Measurements from ENCODE around the gene LRCH4. TPM values are rescaled to one million over a fixed set of nuclear protein-coding genes. Genes with fewer than 3 reads are reported as not detected.

Gene LRCH4
- total RNA-seq, 4 donors from 2014 or later = 28.0 to 73.6 (median 51.3) TPM

DNA sequence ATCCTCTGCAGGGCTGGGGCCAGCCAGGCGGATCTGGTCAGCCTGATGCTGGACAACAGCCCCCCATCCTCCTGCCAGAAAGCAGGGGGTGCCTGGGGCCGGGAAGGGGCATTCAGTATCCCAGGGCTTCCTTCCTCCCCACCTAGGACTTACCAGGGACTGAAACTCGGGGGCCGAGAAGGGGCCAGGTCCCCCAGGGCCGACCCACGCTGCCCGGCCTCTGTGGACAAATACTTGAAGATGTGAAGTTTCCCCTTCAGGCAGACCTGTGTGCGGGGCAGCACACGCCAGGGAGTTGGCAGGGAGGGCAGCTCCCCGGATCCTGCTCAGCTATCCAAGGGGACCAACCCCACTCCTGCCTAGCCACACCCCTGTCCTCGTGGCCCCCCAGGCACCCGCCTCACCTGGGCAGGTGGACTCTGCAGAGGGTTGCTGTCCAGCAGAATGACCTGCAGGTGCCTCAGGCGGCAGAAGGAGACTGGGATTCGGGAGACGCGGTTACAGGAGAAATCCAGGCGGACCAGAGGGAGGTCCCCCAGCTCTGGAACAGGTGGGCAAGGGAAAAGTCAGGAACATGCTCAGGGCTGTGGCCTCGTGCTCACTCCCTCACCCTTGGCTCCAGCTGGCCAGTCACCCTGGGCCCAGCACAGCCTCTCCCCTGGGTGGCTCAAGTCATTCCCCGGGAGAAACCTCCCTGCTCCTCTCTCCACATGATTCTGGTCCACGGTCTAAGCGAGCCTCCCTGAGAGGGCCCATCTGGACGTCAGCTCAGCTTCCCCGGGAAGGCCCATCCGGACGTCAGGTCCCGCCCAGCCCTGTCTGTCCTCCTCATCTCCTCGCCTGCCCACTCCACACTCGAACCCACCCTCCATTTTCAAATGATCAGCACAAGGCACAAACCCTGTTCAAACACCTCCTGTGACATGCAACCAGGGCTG is 7.4 kb downstream of the LRCH4 start:
- TF ChIP-seq, protein P1, sequence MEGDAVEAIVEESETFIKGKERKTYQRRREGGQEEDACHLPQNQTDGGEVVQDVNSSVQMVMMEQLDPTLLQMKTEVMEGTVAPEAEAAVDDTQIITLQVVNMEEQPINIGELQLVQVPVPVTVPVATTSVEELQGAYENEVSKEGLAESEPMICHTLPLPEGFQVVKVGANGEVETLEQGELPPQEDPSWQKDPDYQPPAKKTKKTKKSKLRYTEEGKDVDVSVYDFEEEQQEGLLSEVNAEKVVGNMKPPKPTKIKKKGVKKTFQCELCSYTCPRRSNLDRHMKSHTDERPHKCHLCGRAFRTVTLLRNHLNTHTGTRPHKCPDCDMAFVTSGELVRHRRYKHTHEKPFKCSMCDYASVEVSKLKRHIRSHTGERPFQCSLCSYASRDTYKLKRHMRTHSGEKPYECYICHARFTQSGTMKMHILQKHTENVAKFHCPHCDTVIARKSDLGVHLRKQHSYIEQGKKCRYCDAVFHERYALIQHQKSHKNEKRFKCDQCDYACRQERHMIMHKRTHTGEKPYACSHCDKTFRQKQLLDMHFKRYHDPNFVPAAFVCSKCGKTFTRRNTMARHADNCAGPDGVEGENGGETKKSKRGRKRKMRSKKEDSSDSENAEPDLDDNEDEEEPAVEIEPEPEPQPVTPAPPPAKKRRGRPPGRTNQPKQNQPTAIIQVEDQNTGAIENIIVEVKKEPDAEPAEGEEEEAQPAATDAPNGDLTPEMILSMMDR (IDR thresholded peaks at IDR 0.05; ENCODE audit: low read depth) = no peak

DNA sequence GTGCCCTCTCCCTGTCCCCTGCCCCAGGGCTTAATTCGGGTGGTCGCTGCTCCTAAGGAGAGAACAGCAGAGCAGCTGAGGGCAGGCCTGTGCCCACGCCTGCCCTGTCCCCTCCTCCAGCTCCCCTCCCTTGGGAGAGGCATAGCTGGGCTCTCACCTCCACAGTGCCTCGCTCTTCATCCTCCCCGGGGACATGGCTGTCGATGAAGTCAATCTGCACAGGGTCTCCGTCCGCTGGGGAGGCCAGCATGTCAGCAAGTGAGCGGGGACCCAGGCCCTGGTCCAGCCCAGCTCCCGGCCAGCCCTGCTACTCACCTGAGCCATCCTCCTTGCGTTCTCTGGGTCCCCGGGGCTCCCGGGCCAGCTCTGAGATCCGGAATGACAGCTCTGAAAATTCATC is 8.4 kb downstream of the LRCH4 start:
- TF ChIP-seq, protein P1 (IDR thresholded peaks at IDR 0.05; ENCODE audit: low read depth) = no peak

DNA sequence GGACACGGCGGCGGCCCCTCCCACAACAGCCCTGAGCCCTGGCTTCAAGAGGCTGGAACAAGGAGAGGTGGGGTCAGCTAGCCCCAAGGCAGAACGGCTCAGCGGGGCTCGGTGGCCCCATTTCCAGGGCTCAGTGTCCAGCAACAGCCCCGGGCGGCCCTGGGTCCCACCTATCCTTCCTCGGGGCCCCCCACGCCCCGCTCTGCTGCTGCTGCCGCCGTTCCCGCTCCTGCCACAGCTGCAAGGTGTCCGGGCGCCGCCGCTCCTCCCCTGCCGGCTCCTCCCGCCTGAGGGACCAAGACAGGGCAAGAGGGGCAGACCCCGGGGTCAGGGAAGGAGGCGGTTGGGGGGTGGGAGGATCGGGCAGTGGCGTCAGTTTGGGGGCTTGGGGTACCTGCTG is 8.8 kb downstream of the LRCH4 start:
- TF ChIP-seq, protein P1 (IDR thresholded peaks at IDR 0.05; ENCODE audit: low read depth) = no peak

DNA sequence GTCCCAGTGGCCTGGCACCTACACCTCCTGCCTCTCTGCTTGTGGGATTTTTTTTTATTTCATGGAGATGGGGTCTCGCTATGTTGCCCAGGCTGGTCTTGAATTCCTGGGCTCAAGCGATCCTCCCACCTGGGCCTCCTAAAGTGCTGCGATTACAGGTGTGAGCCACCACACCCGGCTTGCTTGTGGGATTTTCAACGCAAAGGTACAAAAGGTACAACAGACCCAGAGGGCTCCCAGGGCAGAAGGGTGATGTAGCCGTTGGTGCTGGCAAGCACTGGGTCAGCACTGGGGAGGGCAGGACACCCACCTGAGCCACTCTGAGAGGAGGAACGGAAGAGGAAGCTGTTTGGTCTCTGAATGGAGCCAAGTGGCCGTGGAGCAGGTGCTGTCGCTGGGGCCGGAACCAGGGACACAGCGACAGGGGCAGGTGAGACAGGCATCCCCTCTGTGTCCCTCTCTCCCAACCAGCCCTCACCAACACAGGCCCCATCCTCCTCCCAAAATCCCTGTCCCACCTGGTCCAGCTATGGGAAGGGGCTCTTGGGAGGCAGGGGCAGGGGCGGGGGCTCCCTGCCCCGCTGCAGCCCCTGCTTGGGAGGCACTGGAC is 9.4 kb downstream of the LRCH4 start:
- TF ChIP-seq, protein P1 (IDR thresholded peaks at IDR 0.05; ENCODE audit: low read depth) = no peak

DNA sequence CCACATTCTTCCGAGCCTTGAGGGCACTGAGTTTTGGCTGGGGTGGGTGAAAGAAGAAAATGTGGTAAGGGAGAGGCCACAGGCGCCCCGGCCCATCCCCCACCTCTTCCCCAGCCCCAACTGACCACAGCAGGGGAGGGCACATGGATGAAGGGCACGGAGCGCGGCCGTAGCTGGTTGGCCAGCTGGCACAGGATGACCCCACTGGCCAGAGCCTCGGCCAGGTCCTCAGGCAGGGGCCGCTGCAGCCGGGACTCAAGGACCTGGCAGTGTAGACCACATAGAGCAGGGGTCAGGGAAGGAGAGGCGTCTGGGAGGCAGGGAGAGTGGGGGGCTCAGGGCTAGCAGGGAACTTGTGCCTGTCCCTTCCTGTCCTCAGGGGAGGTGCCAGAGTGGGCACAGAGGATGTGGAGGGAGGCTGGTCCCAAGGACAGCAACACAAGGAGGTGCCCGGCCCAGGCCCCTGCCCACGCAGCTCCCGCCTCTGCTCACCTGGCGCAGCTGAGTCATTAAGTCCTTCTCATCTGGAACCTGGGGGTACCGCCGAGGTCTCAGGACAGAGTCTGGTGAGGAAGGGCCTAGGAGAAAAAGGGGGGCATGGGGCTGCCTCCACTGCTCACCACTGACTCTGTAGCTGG is 10.1 kb downstream of the LRCH4 start:
- TF ChIP-seq, protein P1 (IDR thresholded peaks at IDR 0.05; ENCODE audit: low read depth) = no peak

DNA sequence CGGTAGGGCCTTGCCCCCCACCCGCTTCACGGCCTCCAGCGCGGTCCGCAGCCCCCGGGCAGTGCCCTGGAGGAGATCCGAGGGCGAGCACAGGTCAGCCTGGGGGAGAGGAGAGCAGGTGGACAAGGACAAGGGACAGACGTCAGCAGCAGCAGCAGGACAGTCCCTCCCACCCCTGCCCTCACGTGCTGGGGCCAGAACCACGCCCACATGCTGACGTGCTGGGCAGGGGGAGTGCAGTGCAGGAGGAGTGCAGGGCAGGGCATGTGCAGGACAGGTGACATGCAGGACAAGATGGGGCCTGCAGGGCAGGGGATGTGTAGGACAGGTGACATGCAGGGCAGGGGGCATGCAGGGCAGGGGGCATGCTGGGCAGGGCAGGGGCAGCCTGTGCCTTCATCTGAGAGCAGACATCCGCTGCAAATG is 10.7 kb downstream of the LRCH4 start:
- TF ChIP-seq, protein P1 (IDR thresholded peaks at IDR 0.05; ENCODE audit: low read depth) = no peak
